Prostate gland (tissue), 2 donors: ENCODE results near the gene KIAA1210. TPM values are rescaled to one million over a fixed set of nuclear protein-coding genes. Genes with fewer than 3 reads are reported as not detected.

Source experiments
- DNase-seq: peaks from one replicate; pipeline ENCODE4 v3.0.0-alpha.2; 2019; ENCODE audit warnings: low spot score
- H3K27ac ChIP-seq, 2 donors: fragments of 200-600 bp; sonication (generic); 2 replicates each; pipeline ENCODE4 v1.5.1; 2017 to 2019
- H3K27me3 ChIP-seq: fragments of 200-600 bp; sonication (generic); replicated peaks from 2 replicates; pipeline ENCODE4 v1.5.1; 2019; ENCODE audit not compliant: insufficient read depth
- H3K36me3 ChIP-seq, 2 donors: fragments of 200-600 bp; sonication (generic); 1 replicate in 1 of 2; 2 replicates in 1 of 2; pipeline versions ENCODE4 v1.5.1 to v1.8.1; 2017 to 2019
- H3K4me1 ChIP-seq: fragments of 200-600 bp; sonication (generic); replicated peaks from 2 replicates; pipeline ENCODE4 v1.5.1; 2019
- H3K4me3 ChIP-seq, 2 donors: fragments of 200-600 bp; sonication (generic); 2 replicates each; pipeline ENCODE4 v1.5.1; 2017 to 2019
- H3K9me3 ChIP-seq: fragments of 200-600 bp; sonication (generic); 2 replicates; pipeline ENCODE4 v1.5.1; 2017
- POLR2A ChIP-seq: fragments of 450-650 bp; IDR thresholded peaks from one replicate; pipeline ENCODE4 v1.6.1; 2016; ENCODE audit warnings: antibody characterized with exemption, mild to moderate bottlenecking
- POLR2AphosphoS5 ChIP-seq: sonication (generic); formaldehyde crosslinking; IDR thresholded peaks from one replicate; pipeline ENCODE4 v1.6.1; 2017; ENCODE audit warnings: antibody characterized with exemption
- WGBS: methylation state at CpG from one replicate; pipeline ENCODE4 v1.1.5; 2018; 5-methylcytosine and 5-hydroxymethylcytosine counted together
- intact Hi-C: fragments of 100-400 bp; cut with DNase I; formaldehyde crosslinking; loops from one replicate; pipeline ENCODE4 v1.14.2; 2022
- total RNA-seq, 2 donors: library from RNA; depleted of rRNA; stranded (reverse); fragments of >200 nt; gene quantifications; one replicate each; pipeline ENCODE4 v1.1.0, GENCODE V29; 2016
- TF ChIP-seq, protein P1 (sequence below), 4 experiments: fragments of 200-600 bp in 2 of 4; fragments of 450-650 bp in 2 of 4; sonication (generic) in 2 of 4; IDR thresholded peaks; 1 replicate in 3 of 4; 2 replicates in 1 of 4; pipeline ENCODE4 v1.5.1; 2016 to 2019; ENCODE audit warnings: antibody characterized with exemption in 4 of 4, mild to moderate bottlenecking in 2 of 4, moderate library complexity in 2 of 4

Gene KIAA1210
- total RNA-seq, 2 donors from 2014 or later: 0.68 to 234 TPM

DNA sequence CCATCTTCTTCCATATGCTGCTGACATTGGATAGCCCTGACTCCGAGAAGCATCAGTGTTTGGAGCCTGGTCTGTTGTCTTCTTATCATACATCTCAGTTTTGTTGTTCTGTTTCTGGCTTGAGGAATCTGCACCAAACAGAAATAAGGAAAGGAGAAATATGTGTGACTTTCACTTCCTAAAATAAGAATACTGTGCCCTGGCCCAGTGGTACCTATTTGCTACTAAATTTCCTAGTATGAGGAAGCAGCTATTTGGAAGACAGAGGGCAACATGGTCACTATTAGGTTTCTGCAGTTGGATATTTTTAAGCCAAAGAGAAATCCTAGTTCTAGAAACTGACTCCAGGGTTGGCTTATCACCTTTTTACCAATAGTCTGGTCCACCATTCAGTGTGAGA, 38.0 kb downstream of the KIAA1210 start:
- WGBS: 94% methylated on average over 1 of the region's 1 CpG
- no peak overlapping the region for H3K27ac ChIP-seq
- H3K9me3 ChIP-seq: no peaks in the 10 kb centered on the region
- intact Hi-C loops: no loop called here
- no peak for DNase-seq
- H3K36me3 ChIP-seq: no peaks in the 10 kb centered on the region
- no peaks in the 10 kb centered on the region for H3K4me1 ChIP-seq
- no peak overlapping the region for H3K4me3 ChIP-seq
- TF ChIP-seq POLR2AphosphoS5: no peak
- TF ChIP-seq POLR2A: no peak
- TF ChIP-seq, protein P1, sequence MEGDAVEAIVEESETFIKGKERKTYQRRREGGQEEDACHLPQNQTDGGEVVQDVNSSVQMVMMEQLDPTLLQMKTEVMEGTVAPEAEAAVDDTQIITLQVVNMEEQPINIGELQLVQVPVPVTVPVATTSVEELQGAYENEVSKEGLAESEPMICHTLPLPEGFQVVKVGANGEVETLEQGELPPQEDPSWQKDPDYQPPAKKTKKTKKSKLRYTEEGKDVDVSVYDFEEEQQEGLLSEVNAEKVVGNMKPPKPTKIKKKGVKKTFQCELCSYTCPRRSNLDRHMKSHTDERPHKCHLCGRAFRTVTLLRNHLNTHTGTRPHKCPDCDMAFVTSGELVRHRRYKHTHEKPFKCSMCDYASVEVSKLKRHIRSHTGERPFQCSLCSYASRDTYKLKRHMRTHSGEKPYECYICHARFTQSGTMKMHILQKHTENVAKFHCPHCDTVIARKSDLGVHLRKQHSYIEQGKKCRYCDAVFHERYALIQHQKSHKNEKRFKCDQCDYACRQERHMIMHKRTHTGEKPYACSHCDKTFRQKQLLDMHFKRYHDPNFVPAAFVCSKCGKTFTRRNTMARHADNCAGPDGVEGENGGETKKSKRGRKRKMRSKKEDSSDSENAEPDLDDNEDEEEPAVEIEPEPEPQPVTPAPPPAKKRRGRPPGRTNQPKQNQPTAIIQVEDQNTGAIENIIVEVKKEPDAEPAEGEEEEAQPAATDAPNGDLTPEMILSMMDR (IDR thresholded peaks at IDR 0.05): no peak
- no peaks in the 10 kb centered on the region for H3K27me3 ChIP-seq

DNA sequence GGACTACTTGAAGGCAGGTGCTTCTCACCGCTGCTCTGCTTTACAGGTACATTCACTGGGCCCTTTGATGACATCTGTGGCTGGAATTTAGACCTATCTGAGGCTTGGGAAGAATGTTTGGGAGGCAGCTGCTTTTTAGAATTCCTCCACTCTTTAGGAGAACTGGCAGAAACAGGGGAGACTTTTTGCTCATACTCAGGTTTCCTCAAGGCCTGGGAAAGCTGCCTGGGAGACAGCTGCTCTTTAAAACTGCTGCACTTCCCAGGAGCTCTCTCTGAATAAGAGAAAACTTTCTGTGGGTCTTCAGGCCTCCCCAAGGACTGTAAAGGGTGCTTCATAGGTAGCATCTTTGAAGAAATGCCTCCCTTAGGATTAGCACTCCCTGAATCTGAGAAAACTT, 40.5 kb downstream of the KIAA1210 start:
- WGBS: 100% methylated on average over 1 of the region's 1 CpG
- Histone ChIP-seq H3K27me3 (no peaks in the 10 kb centered on the region), H3K4me1 (no peaks in the 10 kb centered on the region), H3K4me3 (no peak overlapping the region), H3K36me3 (no peaks in the 10 kb centered on the region), H3K9me3 (no peaks in the 10 kb centered on the region), H3K27ac (no peak overlapping the region)
- TF ChIP-seq POLR2A: no peak
- no peak for TF ChIP-seq POLR2AphosphoS5
- TF ChIP-seq, protein P1 (IDR thresholded peaks at IDR 0.05): no peak
- DNase-seq: no peak
- intact Hi-C loops: no loop called here

DNA sequence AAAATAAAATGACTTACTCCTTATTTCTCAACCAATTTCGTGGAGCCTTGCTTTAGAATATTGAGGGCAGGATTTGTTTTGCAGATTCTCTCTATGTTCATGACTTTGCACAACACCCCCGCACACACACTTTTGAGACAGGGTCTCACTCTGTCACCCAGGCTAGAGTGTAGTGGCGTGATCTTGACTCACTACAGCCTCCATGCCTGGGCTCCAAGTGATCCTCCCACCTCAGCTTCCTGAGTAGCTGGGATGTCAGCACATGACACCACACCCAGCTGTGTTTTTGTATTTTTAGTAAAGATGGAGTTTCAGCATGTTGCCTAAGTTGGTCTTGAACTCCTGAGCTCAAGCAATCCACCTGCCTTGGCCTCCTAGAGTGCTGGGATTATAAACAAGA, 42.8 kb downstream of the KIAA1210 start:
- 94% methylated on average over 3 of the region's 3 CpGs for WGBS
- DNase-seq: no peak

GRCh38 chrX:119082278-119082677, 45.3 kb downstream of the KIAA1210 start:
- DNase-seq: no peak
- Histone ChIP-seq H3K4me1 (no peaks in the 10 kb centered on the region), H3K9me3 (no peaks in the 10 kb centered on the region), H3K27ac (no peak overlapping the region), H3K27me3 (no peaks in the 10 kb centered on the region), H3K4me3 (no peak overlapping the region), H3K36me3 (no peaks in the 10 kb centered on the region)
- 71% methylated on average over 1 of the region's 1 CpG for WGBS
- no peak for TF ChIP-seq POLR2AphosphoS5
- TF ChIP-seq POLR2A: no peak
- TF ChIP-seq, protein P1 (IDR thresholded peaks at IDR 0.05): no peak
- intact Hi-C loops: no loop called here

More for the DNA sequence above, 42.8 kb downstream of the KIAA1210 start:
- Histone ChIP-seq H3K36me3 (no peaks in the 10 kb centered on the region), H3K4me3 (no peak overlapping the region), H3K9me3 (no peaks in the 10 kb centered on the region), H3K27ac (no peak overlapping the region), H3K27me3 (no peaks in the 10 kb centered on the region), H3K4me1 (no peaks in the 10 kb centered on the region)
- intact Hi-C loops: no loop called here
- TF ChIP-seq, protein P1 (IDR thresholded peaks at IDR 0.05): no peak
- TF ChIP-seq POLR2AphosphoS5 (no peak), POLR2A (no peak)

- TF ChIP-seq, protein P1 (IDR thresholded peaks at IDR 0.05): no peak
- TF ChIP-seq POLR2AphosphoS5 (no peak), POLR2A (no peak)
- Histone ChIP-seq H3K9me3 (no peaks in the 10 kb centered on the region), H3K36me3 (no peaks in the 10 kb centered on the region), H3K4me1 (no peaks in the 10 kb centered on the region), H3K27ac (no peak overlapping the region), H3K27me3 (no peaks in the 10 kb centered on the region), H3K4me3 (no peak overlapping the region)
- 76% methylated on average over 3 of the region's 3 CpGs for WGBS
- intact Hi-C loops: no loop called here
- DNase-seq: no peak
These were observed 52.2 kb downstream of the KIAA1210 start for GRCh38 chrX:119075270-119076025.
